ENCODE data around the gene TPM3. TPM values are rescaled to one million over a fixed set of nuclear protein-coding genes. Genes with fewer than 3 reads are reported as not detected.
A peak's percentile ranks its signal among the peaks of the same experiment; 100 is the strongest.

Gene TPM3
- total RNA-seq, 1 donor from 2014 or later = 263 TPM

- H3K27me3 Mint-ChIP-seq = peaks cover 4% of the 10 kb centered on the region
- DNase-seq (ENCODE audit: extremely low spot score, unreplicated experiment) = peak; percentile 74
- H3K27ac Mint-ChIP-seq = peak overlapping the region; percentile 98
- peaks cover 35% of the 10 kb centered on the region for H3K4me1 Mint-ChIP-seq (ENCODE audit: unreplicated experiment)
- H3K36me3 Mint-ChIP-seq = peaks cover 43% of the 10 kb centered on the region
- no peaks in the 10 kb centered on the region for H3K9me3 Mint-ChIP-seq
- peak overlapping the region; percentile 98 for H3K4me3 Mint-ChIP-seq
- no peak for TF ChIP-seq CTCF (conservative IDR thresholded peaks at IDR 0.05)
These were observed 29.5 kb upstream of the TPM3 start for GRCh38 chr1:154221278-154222001.

DNA sequence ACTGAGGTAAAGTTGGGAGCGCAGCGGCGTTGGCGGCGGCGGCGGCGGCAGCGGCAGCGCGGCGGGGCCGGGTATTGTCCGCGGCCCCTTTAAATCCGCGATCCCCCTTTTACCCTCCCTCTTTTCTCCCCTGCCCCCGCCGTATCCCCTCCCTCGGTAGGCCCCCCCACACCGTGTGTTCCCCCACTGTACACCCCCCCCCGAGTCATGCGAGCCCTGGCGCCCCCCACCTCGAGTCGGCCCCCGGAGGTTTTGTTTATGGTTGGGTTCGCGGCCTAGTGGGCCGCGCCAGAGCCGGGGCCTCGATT is 29.0 kb upstream of the TPM3 start:
- peak overlapping the region; percentile 98 for H3K4me3 Mint-ChIP-seq
- TF ChIP-seq CTCF (conservative IDR thresholded peaks at IDR 0.05) = no peak
- no peak for DNase-seq (ENCODE audit: extremely low spot score, unreplicated experiment)
- peak overlapping the region; percentile 98 for H3K27ac Mint-ChIP-seq
- no peaks in the 10 kb centered on the region for H3K9me3 Mint-ChIP-seq
- H3K36me3 Mint-ChIP-seq = peaks cover 38% of the 10 kb centered on the region
- peaks cover 4% of the 10 kb centered on the region for H3K27me3 Mint-ChIP-seq
- H3K4me1 Mint-ChIP-seq (ENCODE audit: unreplicated experiment) = peaks cover 35% of the 10 kb centered on the region

DNA sequence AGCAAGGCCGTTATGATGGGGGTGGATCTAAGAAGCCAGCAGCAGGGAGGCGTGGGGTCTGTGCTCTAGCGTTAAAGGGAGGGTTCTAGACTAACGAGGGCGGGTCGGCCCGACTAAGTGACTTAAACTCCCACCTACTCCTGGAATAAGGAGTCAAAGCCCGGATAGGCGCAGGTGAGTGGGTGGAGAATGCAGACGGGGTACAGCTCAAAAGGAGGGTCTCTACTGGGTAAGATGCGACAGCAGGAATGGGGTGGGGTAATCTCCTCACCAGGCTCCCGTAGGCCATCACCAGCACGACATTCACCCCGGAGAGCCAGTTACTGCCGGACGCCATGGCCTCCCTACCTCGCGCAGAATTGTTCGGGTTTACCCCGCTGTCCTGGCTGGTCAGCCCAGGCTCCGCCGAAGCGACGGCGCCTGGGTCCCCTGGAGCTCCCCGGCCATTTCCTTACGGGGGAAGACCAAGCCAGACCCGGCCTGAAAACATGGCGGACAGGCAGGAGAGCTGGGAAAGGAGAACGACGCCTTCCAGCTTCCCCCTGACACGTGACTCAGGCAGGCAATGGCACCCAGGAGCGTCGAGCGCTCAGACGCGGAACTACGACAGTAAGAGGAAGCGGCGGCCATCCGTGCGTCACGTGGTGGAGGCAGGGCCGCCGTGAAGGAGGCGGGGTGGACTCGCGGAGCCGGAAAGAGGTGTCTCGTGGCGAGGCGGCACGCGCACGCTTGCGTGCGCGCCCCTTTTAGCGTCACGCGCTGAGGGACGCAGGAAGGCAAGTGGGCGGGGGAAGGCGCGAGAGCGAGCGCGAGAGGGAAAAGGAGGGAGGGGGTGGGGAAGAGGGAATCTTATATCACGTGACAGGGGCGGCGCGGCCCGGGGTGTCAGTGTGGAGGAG is 28.4 kb upstream of the TPM3 start, which contains the start of gene UBAP2L:
TSS of gene UBAP2L (plus strand) at position 885 of the 899 bp plus-strand sequence. CDS start 4,169 bp downstream, outside the sequence.
- Mint-ChIP-seq H3K4me1 (ENCODE audit: unreplicated experiment) (peaks cover 35% of the 10 kb centered on the region), H3K9me3 (no peaks in the 10 kb centered on the region), H3K36me3 (peaks cover 32% of the 10 kb centered on the region), H3K27ac (peak within 1 kb of the TSS; percentile 98), H3K27me3 (peaks cover 4% of the 10 kb centered on the region), H3K4me3 (peak within 1 kb of the TSS; percentile 98)
- TF ChIP-seq CTCF (conservative IDR thresholded peaks at IDR 0.05) = no peak
- peak; percentile 99 for DNase-seq (ENCODE audit: extremely low spot score, unreplicated experiment)

DNA sequence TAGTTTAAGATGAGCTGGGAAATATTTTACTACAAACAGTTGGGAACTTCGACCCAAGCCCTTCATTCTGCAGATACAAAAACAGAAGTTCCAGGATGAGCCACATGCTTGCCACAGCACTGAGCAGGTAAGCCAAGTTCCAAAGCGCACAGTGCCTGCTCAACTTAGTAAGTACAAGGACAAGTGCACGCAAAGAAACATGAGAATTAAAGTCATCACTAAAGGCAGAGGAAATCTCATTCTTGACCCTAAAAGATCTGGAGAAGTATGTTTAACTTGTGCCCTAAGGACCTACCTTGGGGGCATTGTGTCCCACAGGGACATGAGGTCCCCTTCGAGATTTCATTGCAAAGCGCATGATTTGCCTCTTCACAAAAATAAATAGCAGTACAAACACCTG is 27.6 kb upstream of the TPM3 start:
- Mint-ChIP-seq H3K27me3 (peaks cover 4% of the 10 kb centered on the region), H3K27ac (peak overlapping the region; percentile 98), H3K4me3 (peak overlapping the region; percentile 98), H3K36me3 (peaks cover 32% of the 10 kb centered on the region), H3K9me3 (no peaks in the 10 kb centered on the region), H3K4me1 (ENCODE audit: unreplicated experiment) (peaks cover 35% of the 10 kb centered on the region)
- no peak for TF ChIP-seq CTCF (conservative IDR thresholded peaks at IDR 0.05)
- DNase-seq (ENCODE audit: extremely low spot score, unreplicated experiment) = no peak

DNA sequence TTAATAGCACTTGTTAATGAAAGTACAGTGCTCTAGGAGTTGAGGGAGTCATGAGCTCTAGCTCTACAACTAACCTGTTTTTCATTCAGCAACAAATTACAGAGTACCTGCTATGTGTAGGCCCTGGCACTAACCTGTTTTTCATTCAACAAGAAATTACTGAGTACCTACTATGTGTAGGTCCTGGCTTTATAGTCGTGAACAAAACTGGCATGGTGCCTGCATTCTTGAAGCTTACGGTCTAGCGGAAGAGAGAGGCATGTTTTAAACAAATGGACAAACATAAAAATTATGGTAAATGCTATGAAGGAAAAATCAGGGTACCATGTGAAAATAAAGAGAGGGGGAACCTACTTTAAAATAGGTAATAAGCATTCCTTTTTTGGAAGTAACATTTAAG is 26.6 kb upstream of the TPM3 start:
- no peaks in the 10 kb centered on the region for H3K9me3 Mint-ChIP-seq
- no peak for TF ChIP-seq CTCF (conservative IDR thresholded peaks at IDR 0.05)
- peaks cover 38% of the 10 kb centered on the region for H3K36me3 Mint-ChIP-seq
- peak overlapping the region; percentile 98 for H3K4me3 Mint-ChIP-seq
- H3K27ac Mint-ChIP-seq = peak overlapping the region; percentile 98
- H3K4me1 Mint-ChIP-seq (ENCODE audit: unreplicated experiment) = peaks cover 31% of the 10 kb centered on the region
- no peak for DNase-seq (ENCODE audit: extremely low spot score, unreplicated experiment)
- H3K27me3 Mint-ChIP-seq = peaks cover 4% of the 10 kb centered on the region
